A549 (cell line): ENCODE results near the gene KMT5C. TPM values are rescaled to one million over a fixed set of nuclear protein-coding genes. Genes with fewer than 3 reads are reported as not detected.

Source experiments
- ATAC-seq, 2 experiments: fragments of 200-7000 bp in 1 of 2; fragments of >200 bp in 1 of 2; cut with Nextera tagmentation in 1 of 2; cut with Tn5 transposase in 1 of 2; 3 replicates each; pipeline versions ENCODE4 v1.8.0 to v1.9.1; 2018 to 2020; ENCODE audit warnings: mild to moderate bottlenecking in 1 of 2, moderate library complexity in 1 of 2
- CTCF ChIA-PET: fragments of 300-600 bp; sonication (Branson Sonifier 250); formaldehyde crosslinking; extraction: SDS; loops from one replicate; lab custom pipeline; 2021; ENCODE audit warnings: antibody characterized with exemption, inconsistent platforms; lab: Yijun Ruan, JAX
- POLR2A ChIA-PET: fragments of 350-600 bp; formaldehyde crosslinking; extraction: SDS; loops from one replicate; lab custom pipeline; 2021; ENCODE audit warnings: antibody characterized with exemption, inconsistent platforms; lab: Yijun Ruan, JAX
- DNase-seq, 2 experiments: peaks; one replicate each; pipeline versions ENCODE4 v3.0.0 to v3.0.0-alpha.2; 2011 to 2016; ENCODE audit warnings: low read depth in 1 of 2, low spot score in 1 of 2
- FAIRE-seq: peaks from 2 replicates; lab custom pipeline; 2011; peaks lifted over from hg19 to GRCh38; lab: Jason Lieb, UNC
- H3K27ac ChIP-seq, 2 experiments: fragments of >200 bp; sonication (Bioruptor Twin); formaldehyde crosslinking; 3 replicates each; pipeline ENCODE4 v1.5.1; 2016 to 2017
- H3K4me1 ChIP-seq: fragments of >200 bp; sonication (Bioruptor Twin); formaldehyde crosslinking; 3 replicates; pipeline ENCODE4 v1.6.1; 2016
- H3K4me2 ChIP-seq: fragments of >200 bp; sonication (Bioruptor Twin); formaldehyde crosslinking; 3 replicates; pipeline ENCODE4 v1.6.1; 2016
- H3K4me3 ChIP-seq: fragments of >200 bp; sonication (Bioruptor Twin); formaldehyde crosslinking; 3 replicates; pipeline ENCODE4 v1.5.1; 2016
- H3K9me3 ChIP-seq: fragments of >200 bp; sonication (Bioruptor Twin); formaldehyde crosslinking; 3 replicates; pipeline ENCODE4 v1.6.1; 2016
- CTCF ChIP-seq: fragments of >200 bp; sonication (Bioruptor Twin); formaldehyde crosslinking; IDR thresholded peaks from 3 replicates; pipeline ENCODE4 v1.5.1; 2016
- EHF ChIP-seq: fragments of 250-450 bp; sonication (Bioruptor Pico); IDR thresholded peaks from 2 replicates; pipeline ENCODE4 v1.5.0; 2020; ENCODE audit warnings: mild to moderate bottlenecking
- ESRRA ChIP-seq: fragments of 150-350 bp; IDR thresholded peaks from 2 replicates; pipeline ENCODE4 v1.6.1; 2014; ENCODE audit warnings: mild to moderate bottlenecking, low read length, borderline replicate concordance
- GATA3 ChIP-seq: IDR thresholded peaks from 2 replicates; pipeline ENCODE4 v1.6.1; 2012; ENCODE audit warnings: borderline replicate concordance
- HOXB13 ChIP-seq: fragments of 250-450 bp; sonication (Bioruptor Pico); IDR thresholded peaks from 2 replicates; pipeline ENCODE4 v1.5.0; 2020; ENCODE audit warnings: low read depth, mild to moderate bottlenecking, moderate library complexity
- HOXB5 ChIP-seq: fragments of 250-450 bp; sonication (Bioruptor Pico); IDR thresholded peaks from 2 replicates; pipeline ENCODE4 v1.5.0; 2020; ENCODE audit warnings: mild to moderate bottlenecking, moderate library complexity
- JUN ChIP-seq, 2 experiments: fragments of >200 bp; sonication (Bioruptor Twin); formaldehyde crosslinking; IDR thresholded peaks; 2 replicates in 1 of 2; 3 replicates in 1 of 2; pipeline ENCODE4 v1.6.1; 2016 to 2017
- NR3C1 ChIP-seq: fragments of >200 bp; sonication (Bioruptor Twin); formaldehyde crosslinking; IDR thresholded peaks from 3 replicates; pipeline ENCODE4 v1.6.1; 2017
- PHF8 ChIP-seq: fragments of 200-600 bp; sonication (generic); IDR thresholded peaks from 2 replicates; pipeline ENCODE4 v1.6.1; 2016; ENCODE audit warnings: low read depth, mild to moderate bottlenecking, antibody characterized with exemption, moderate library complexity, borderline replicate concordance
- POLR2A ChIP-seq: IDR thresholded peaks from 2 replicates; pipeline ENCODE4 v1.6.1; 2012; ENCODE audit warnings: mild to moderate bottlenecking, low read length
- POLR2AphosphoS2 ChIP-seq: conservative IDR thresholded peaks from 2 replicates; pipeline ENCODE4 v1.6.1; 2012; ENCODE audit warnings: low read length, improper control_type of control experiment, inconsistent platforms
- RAD21 ChIP-seq, 2 experiments: fragments of >200 bp in 1 of 2; sonication (Bioruptor Twin) in 1 of 2; formaldehyde crosslinking in 1 of 2; IDR thresholded peaks in 1 of 2; conservative IDR thresholded peaks in 1 of 2; 2 replicates in 1 of 2; 3 replicates in 1 of 2; pipeline ENCODE4 v1.6.1; 2012 to 2018; ENCODE audit warnings: inconsistent platforms in 1 of 2
- RCOR1 ChIP-seq: fragments of 150-350 bp; IDR thresholded peaks from 2 replicates; pipeline ENCODE4 v1.6.1; 2014; ENCODE audit warnings: antibody characterized with exemption, low read length, low read depth
- RNF2 ChIP-seq: fragments of 200-600 bp; sonication (generic); IDR thresholded peaks from 2 replicates; pipeline ENCODE4 v1.6.1; 2016; ENCODE audit warnings: low read depth, mild to moderate bottlenecking, antibody characterized with exemption, moderate library complexity, borderline replicate concordance
- SREBF2 ChIP-seq: fragments of 450-650 bp; IDR thresholded peaks from 2 replicates; pipeline ENCODE4 v1.6.1; 2014; ENCODE audit warnings: mild to moderate bottlenecking, moderate library complexity
- TFCP2L1 ChIP-seq: fragments of 250-450 bp; sonication (Bioruptor Pico); IDR thresholded peaks from 2 replicates; pipeline ENCODE4 v1.5.0; 2021; ENCODE audit warnings: mild to moderate bottlenecking
- ZC3H11A ChIP-seq: fragments of 450-650 bp; IDR thresholded peaks from 2 replicates; pipeline ENCODE4 v1.6.1; 2014; ENCODE audit warnings: antibody characterized with exemption, mild to moderate bottlenecking
- ZFP36 ChIP-seq: fragments of 450-650 bp; IDR thresholded peaks from 2 replicates; pipeline ENCODE4 v1.6.1; 2014; ENCODE audit warnings: borderline replicate concordance; ENCODE audit not compliant: partially characterized antibody
- WGBS: methylation state at CpG from one replicate; pipeline ENCODE4 v1.1.6; 2017; ENCODE audit errors: missing lambda C conversion rate; 5-methylcytosine and 5-hydroxymethylcytosine counted together
- polyA plus RNA-seq, 4 experiments: library from polyadenylated mRNA; depleted of rRNA in 3 of 4; stranded (reverse); fragments of >200 nt; fragmentation: RNase III in 1 of 4; extraction: RNeasy Plus Mini Kit Qiagen cat#74134 plus additional on column Dnase treatment in 1 of 4; gene quantifications; 2 replicates in 3 of 4; 3 replicates in 1 of 4; pipeline ENCODE4 v1.2.3, GENCODE V29; 2011 to 2017
- TF ChIP-seq, protein P1 (sequence below): fragments of >200 bp; sonication (Bioruptor Twin); formaldehyde crosslinking; IDR thresholded peaks from 3 replicates; pipeline ENCODE4 v1.6.1; 2016
- TF ChIP-seq, protein P2 (sequence below): fragments of 250-450 bp; sonication (Bioruptor Pico); IDR thresholded peaks from 2 replicates; pipeline ENCODE4 v1.5.0; 2021; ENCODE audit warnings: mild to moderate bottlenecking, moderate library complexity, borderline replicate concordance
- TF ChIP-seq, protein P3 (sequence below): IDR thresholded peaks from 2 replicates; pipeline ENCODE4 v1.6.1; 2012
- TF ChIP-seq, protein P4 (sequence below): IDR thresholded peaks from 2 replicates; pipeline ENCODE4 v1.6.1; 2012; ENCODE audit warnings: low read depth, borderline replicate concordance
- TF ChIP-seq, protein P5 (sequence below): fragments of 250-450 bp; sonication (Bioruptor Pico); IDR thresholded peaks from 2 replicates; pipeline ENCODE4 v1.5.0; 2020; ENCODE audit warnings: low read depth, mild to moderate bottlenecking, moderate library complexity

Gene KMT5C
- polyA plus RNA-seq, 2 of the 4 experiments (the other 2 are of a cell fraction): 9.5 to 15.2 TPM

DNA sequence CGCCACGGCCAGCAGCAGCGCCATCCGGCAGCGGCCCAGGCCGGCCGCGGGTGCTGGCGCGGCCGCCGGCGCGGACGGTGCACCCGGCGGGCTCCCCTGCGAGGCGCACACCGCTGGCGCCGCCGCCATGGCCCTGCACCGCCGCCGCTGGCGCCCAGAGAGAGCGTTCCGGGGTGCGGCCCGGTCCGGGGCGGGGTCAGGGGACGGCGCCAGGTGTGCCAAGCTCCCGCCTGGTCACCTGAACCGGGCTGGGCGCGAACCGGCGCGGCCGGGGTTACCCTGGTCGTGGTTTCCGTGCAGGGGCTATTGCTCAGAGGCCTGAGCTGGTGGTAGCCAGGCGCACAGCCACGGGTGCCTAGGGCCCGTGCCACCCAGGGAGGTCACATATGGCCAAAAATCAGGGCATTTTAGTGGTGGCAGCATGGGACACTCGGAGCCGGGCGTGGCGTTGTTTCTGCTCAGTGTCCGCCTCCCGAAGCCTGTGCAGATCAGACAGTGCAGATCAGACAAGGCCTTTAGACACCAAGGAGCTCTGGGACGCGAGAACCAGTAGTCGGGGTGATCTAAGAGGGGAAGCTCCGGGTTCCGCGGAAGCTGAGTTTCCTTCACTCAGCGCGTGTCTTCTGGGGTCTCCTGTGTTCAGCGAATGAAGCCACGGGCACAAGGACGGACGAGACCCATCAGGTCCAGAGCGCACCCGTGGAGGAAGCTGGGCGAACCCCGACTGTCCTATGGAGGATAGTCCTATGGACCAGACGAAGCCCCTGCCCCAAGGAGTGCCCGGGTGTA, 44.6 kb downstream of the KMT5C start, which contains the start of gene TMEM238:
Gene TMEM238 (minus strand): TSS at position 162 of the 789 bp plus-strand sequence. CDS start 33 bp downstream, at position 129.
- 43% methylated on average over 38 of the region's 72 CpGs for WGBS
- H3K4me1 ChIP-seq: peaks cover 40% of the 10 kb centered on the region
- DNase-seq (no peak), ATAC-seq (peak; percentile 1 to 32; a peak in 4 of 6 replicates)
- H3K4me3 ChIP-seq: peak within 1 kb of the TSS; percentile 89
- peak within 1 kb of the TSS; percentile 92 for H3K4me2 ChIP-seq
- TF ChIP-seq, protein P1, sequence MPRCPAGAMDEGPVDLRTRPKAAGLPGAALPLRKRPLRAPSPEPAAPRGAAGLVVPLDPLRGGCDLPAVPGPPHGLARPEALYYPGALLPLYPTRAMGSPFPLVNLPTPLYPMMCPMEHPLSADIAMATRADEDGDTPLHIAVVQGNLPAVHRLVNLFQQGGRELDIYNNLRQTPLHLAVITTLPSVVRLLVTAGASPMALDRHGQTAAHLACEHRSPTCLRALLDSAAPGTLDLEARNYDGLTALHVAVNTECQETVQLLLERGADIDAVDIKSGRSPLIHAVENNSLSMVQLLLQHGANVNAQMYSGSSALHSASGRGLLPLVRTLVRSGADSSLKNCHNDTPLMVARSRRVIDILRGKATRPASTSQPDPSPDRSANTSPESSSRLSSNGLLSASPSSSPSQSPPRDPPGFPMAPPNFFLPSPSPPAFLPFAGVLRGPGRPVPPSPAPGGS: 0 out of 3 replicates have a peak, but pooled peaks have one; percentile 65
- TF ChIP-seq JUN (IDR thresholded peaks at IDR 0.05): peak; percentile 30 to 47; a peak in 3 of 5 replicates
- TF ChIP-seq SREBF2: no peak
- TF ChIP-seq, protein P2, sequence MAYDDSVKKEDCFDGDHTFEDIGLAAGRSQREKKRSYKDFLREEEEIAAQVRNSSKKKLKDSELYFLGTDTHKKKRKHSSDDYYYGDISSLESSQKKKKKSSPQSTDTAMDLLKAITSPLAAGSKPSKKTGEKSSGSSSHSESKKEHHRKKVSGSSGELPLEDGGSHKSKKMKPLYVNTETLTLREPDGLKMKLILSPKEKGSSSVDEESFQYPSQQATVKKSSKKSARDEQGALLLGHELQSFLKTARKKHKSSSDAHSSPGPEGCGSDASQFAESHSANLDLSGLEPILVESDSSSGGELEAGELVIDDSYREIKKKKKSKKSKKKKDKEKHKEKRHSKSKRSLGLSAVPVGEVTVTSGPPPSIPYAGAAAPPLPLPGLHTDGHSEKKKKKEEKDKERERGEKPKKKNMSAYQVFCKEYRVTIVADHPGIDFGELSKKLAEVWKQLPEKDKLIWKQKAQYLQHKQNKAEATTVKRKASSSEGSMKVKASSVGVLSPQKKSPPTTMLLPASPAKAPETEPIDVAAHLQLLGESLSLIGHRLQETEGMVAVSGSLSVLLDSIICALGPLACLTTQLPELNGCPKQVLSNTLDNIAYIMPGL (CRISPR knock-in tag): no peak
- no peak for TF ChIP-seq ZFP36
- TF ChIP-seq CTCF: no peak; the same call in 2 of the 3 replicates
- TF ChIP-seq ZC3H11A: no peak
- TF ChIP-seq RNF2: 0 out of 2 replicates have a peak, but pooled peaks have one; percentile 18
- TF ChIP-seq POLR2AphosphoS2: no peak
- TF ChIP-seq POLR2A: peak; percentile 25
- no peak for TF ChIP-seq NR3C1
- TF ChIP-seq, protein P3, sequence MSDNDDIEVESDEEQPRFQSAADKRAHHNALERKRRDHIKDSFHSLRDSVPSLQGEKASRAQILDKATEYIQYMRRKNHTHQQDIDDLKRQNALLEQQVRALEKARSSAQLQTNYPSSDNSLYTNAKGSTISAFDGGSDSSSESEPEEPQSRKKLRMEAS: no peak; the same call in 1 of the 2 replicates
- TF ChIP-seq RAD21 (conservative IDR thresholded peaks at IDR 0.05 in 1 of 2, IDR thresholded peaks at IDR 0.05 in 1 of 2): no peak; a peak in 1 of 5 replicates
- no peak for TF ChIP-seq PHF8
- no peak for TF ChIP-seq GATA3
- TF ChIP-seq, all 56 proteins: peak for 4
- no peak for FAIRE-seq
- peaks cover 6% of the 10 kb centered on the region; the same call in 2 of the 3 replicates for H3K9me3 ChIP-seq
- CTCF ChIA-PET: interaction anchor here (0.6 to 3.2 kb wide), 50 partner anchors 9 to 248 kb away, joined by 3 to 62 read pairs (median 6); partner anchors contain the start of genes DNAAF3, GARIN5B, HSPBP1 and IL11
- H3K27ac ChIP-seq: peak within 1 kb of the TSS; percentile 89 to 99
- POLR2A ChIA-PET: interaction anchor here (0.8 to 4.5 kb wide), 19 partner anchors 9 to 243 kb away, joined by 3 to 47 read pairs (median 5); partner anchors contain the start of genes BRSK1, HSPBP1, IL11 and KMT5C

- FAIRE-seq: peak; percentile 81
- ChIA-PET POLR2A (interaction anchor here (0.9 to 6.5 kb wide), 10 partner anchors 10 to 126 kb away, joined by 4 to 55 read pairs (median 10); partner anchors contain the start of genes HSPBP1, IL11, KMT5C and PPP6R1), CTCF (interaction anchor here (0.6 to 3.2 kb wide), 35 partner anchors 9 to 247 kb away, joined by 3 to 62 read pairs (median 8); partner anchors contain the start of genes DNAAF3, GARIN5B, HSPBP1 and IL11)
- Histone ChIP-seq H3K9me3 (peaks cover 6% of the 10 kb centered on the region; the same call in 2 of the 3 replicates), H3K4me1 (peaks cover 42% of the 10 kb centered on the region), H3K27ac (peak overlapping the region; percentile 89 to 99), H3K4me2 (peak overlapping the region; percentile 92), H3K4me3 (peak overlapping the region; percentile 89)
- WGBS: 9% methylated on average over 34 of the region's 34 CpGs
- DNase-seq: peak; percentile 92 to 97
- peak; percentile 67 to 87 for ATAC-seq
- TF ChIP-seq, protein P3: peak; percentile 55
- TF ChIP-seq, protein P4, sequence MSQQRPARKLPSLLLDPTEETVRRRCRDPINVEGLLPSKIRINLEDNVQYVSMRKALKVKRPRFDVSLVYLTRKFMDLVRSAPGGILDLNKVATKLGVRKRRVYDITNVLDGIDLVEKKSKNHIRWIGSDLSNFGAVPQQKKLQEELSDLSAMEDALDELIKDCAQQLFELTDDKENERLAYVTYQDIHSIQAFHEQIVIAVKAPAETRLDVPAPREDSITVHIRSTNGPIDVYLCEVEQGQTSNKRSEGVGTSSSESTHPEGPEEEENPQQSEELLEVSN: peak; percentile 41; the same call in 1 of the 2 replicates
- TF ChIP-seq RCOR1: no peak
- TF ChIP-seq TFCP2L1 (CRISPR knock-in tag): no peak
- TF ChIP-seq JUN (IDR thresholded peaks at IDR 0.05): no peak
- TF ChIP-seq EHF (CRISPR knock-in tag): 0 out of 2 replicates have a peak, but pooled peaks have one; percentile 28
- TF ChIP-seq, protein P5, sequence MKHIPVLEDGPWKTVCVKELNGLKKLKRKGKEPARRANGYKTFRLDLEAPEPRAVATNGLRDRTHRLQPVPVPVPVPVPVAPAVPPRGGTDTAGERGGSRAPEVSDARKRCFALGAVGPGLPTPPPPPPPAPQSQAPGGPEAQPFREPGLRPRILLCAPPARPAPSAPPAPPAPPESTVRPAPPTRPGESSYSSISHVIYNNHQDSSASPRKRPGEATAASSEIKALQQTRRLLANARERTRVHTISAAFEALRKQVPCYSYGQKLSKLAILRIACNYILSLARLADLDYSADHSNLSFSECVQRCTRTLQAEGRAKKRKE: 0 out of 2 replicates have a peak, but pooled peaks have one; percentile 33
- peak; percentile 74; the same call in 1 of the 2 replicates for TF ChIP-seq HOXB13 (CRISPR knock-in tag)
- TF ChIP-seq ESRRA: no peak
- peak; percentile 25 for TF ChIP-seq POLR2A
- 0 out of 2 replicates have a peak, but pooled peaks have one; percentile 22 for TF ChIP-seq HOXB5
- peak; percentile 41; the same call in 1 of the 2 replicates for TF ChIP-seq GATA3
Measured at GRCh38 chr19:55384920-55385723, 45.4 kb downstream of the KMT5C start.
